ENCODE results near the gene PRKCH.
A peak's percentile ranks its signal among the peaks of the same experiment; 100 is the strongest.

Gene PRKCH

GRCh38 chr14:61499991-61500390 is 178.6 kb downstream of the PRKCH start:
- DNase-seq, result no peak

GRCh38 chr14:61501714-61502458 is 180.5 kb downstream of the PRKCH start:
- no peak for DNase-seq

- no peak for DNase-seq
Measured at GRCh38 chr14:61502459-61503093, 181.2 kb downstream of the PRKCH start.

- DNase-seq, result no peak
Measured at GRCh38 chr14:61503167-61503801, 181.9 kb downstream of the PRKCH start.

DNA sequence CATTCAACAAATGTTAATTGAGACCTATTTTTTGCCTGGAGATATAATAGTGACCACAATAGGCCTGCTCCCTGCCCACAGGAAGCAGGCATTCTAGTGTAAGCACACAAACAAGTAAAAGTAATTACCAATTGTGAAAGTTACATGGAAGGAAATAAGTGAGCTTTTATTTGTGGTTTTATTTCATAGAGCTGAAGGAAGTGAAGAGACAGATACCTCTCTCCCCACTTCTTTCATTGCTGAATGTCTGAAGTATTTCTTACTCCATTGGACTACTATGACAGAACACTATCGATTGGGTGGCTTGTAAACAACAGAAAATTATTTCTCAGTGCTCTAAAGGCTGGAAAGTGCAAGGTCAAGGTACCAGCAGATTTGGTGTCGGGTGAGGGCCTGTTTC is 183.5 kb downstream of the PRKCH start:
- DNase-seq, result no peak

- DNase-seq, result peak; percentile 93
Measured at GRCh38 chr14:61505815-61506809, 184.7 kb downstream of the PRKCH start.

DNA sequence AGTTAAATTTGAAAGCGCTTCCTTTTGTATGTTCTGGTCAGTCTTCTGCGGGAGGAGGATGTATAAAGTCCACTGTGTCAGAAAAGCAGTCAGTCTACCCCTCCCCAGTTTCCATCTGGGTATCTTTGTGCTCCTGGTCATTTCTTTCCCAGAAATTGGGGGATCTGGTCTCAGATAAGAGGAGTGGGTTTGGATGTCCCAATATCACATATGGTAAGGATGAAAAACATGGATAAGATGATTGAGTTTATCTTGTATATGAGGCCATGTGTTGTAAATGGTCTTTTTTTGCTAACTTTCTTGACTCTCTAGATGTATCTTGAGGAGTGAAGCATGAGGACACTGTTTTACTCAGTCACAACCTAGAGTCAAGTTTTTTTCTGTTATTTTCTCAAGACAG is 187.1 kb downstream of the PRKCH start:
- no peak for DNase-seq

- no peak for DNase-seq
Measured at GRCh38 chr14:61510736-61511557, 189.6 kb downstream of the PRKCH start.

GRCh38 chr14:61511558-61511948 is 190.2 kb downstream of the PRKCH start:
- no peak for DNase-seq

- DNase-seq, result peak; percentile 96
Measured at GRCh38 chr14:61512026-61512834, 190.9 kb downstream of the PRKCH start.

DNA sequence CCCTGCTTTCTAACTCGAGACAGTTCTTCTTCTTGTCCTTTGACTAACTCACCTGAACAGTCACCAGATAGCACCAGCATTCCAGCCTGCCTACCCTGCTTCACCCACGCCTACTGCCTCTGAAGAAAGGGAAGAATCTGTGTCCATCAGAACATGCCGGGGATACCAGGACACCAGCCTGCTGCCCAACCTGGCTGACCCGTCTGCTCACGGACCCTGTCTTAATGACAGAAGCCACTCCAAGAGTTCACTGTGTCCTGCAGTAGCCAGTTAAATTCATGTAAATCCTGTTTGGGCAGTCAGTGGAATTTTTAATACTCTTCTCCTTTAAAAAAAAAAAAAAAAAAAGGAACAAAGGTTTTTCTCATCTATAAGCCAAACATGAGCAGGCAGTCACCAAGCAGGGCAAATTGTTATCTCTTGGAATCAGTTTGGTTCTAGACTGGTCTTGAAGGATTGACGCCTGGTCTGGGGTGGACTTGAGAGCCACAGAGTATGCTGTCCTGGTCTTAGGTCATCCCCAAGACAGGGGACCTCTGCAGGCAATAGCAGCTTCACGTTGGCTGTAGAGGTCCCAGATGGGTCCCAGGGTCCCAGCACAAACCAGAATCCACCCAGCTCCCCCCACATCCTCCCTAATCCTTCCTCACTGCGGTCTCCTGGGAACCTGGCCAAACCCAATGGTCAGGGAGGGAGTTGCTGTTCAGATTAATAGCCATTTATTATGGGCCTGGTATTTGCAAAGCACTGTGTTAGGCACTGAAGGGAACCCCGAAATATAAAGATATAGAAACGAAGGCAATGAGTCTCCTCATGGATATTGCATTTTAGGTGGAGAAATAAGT is 192.8 kb downstream of the PRKCH start:
- peak; percentile 64 for DNase-seq

GRCh38 chr14:61514927-61515326 is 193.5 kb downstream of the PRKCH start:
- no peak for DNase-seq

- no peak for DNase-seq
Measured at GRCh38 chr14:61515436-61516117, 194.2 kb downstream of the PRKCH start.

DNA sequence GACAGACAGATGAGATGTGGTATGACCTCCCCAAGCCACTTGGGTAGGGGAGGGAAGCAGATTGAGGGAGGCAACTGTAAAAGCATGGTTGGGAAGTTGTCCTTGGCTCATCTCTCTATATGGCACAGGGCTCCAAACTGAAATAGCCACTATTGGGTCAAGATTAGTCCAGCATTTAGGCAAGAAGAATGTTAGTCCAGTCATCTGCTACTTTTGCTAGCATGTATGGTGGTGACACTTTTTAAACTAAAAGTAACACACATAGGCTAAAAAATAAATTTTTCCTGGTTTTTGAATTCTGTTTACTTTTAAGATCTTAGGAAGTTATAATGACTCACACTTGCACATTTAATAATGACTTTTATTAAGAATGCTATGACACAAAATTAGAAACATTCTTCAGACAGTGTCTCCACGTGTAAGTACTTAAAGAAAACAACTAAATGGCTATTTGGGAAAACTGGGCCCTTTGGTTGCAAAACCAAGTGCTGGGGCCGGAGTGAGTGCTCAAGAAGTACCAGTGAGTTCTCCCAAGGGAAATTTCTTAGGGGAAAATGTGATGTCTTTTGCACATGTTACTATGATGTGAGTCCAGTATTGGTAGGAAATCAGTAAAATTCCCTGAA is 194.9 kb downstream of the PRKCH start:
- no peak for DNase-seq

GRCh38 chr14:61516964-61517653 is 195.7 kb downstream of the PRKCH start:
- peak; percentile 65 for DNase-seq

DNA sequence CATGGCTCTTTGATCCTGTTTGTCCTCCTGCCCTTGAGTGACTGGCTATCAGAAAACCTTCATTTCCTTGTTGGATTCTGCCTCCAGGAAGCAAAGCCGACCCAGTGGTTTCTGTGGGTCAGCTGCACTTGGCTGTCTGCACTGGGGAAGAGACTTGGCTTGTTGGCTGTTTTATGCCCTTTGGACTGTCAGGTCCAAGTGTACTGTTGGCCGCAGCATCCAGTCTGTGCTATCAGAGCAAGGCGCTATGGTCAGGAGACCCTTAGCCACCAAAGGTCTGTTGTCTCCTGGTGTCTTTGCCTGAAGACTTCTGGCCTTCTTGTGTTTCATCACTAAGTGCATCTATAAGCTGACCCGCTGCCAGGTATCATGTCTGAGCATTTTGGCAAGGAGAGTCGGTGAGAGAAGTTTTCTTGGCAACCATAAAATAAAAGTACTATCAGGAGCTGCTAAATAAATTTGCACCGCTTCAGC is 196.6 kb downstream of the PRKCH start:
- DNase-seq, result peak; percentile 74

GRCh38 chr14:61518403-61518802 is 197.0 kb downstream of the PRKCH start:
- no peak for DNase-seq

DNA sequence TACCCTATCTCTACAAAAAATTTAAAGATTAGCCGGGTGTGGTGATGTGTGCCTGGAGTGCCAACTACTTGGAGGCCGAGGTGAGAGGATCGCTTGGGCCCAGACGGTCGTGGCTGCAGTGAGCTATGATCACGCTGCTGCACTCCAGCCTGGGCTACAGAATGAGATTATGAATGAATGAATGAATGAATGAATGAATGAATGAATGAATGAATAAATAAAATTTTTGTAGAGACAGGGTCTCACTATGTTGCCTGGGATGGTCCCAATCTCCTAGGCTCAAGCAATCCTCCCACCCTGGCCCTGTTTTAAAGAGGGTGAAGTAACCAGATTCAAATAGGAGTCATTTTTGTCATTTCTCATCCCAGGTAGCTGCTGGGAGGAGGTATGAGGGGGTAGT is 197.7 kb downstream of the PRKCH start:
- no peak for DNase-seq

All from fibroblast of upper back skin (primary cell).